ENCODE data around the gene CLDN20.

Gene CLDN20

GRCh38 chr6:155278319-155279049 lies 14.7 kb downstream of the CLDN20 start:
- H3K27me3 ChIP-seq (ENCODE audit: control insufficient read depth, insufficient read depth, low read length) = no peaks in the 10 kb centered on the region
- H3K4me1 ChIP-seq (ENCODE audit: control insufficient read depth, insufficient read depth, low read length) = no peaks in the 10 kb centered on the region
- H3K36me3 ChIP-seq (ENCODE audit: control insufficient read depth, insufficient read depth, low read length) = 0 out of 2 replicates have a peak, but pooled peaks cover 3% of the 10 kb centered on the region
- no peaks in the 10 kb centered on the region for H3K9me3 ChIP-seq (ENCODE audit: control insufficient read depth, insufficient read depth, low read length)
- no peak overlapping the region for H3K4me3 ChIP-seq (ENCODE audit: low read length)
- no peak overlapping the region for H3K27ac ChIP-seq (ENCODE audit: low read length)
- WGBS (ENCODE audit: insufficient coverage, insufficient read length) = no CpG with 5 or more reads among the region's 5 CpGs
- no peak for DNase-seq (ENCODE audit: low read depth, low spot score)

GRCh38 chr6:155284775-155285174 lies 21.0 kb downstream of the CLDN20 start:
- no peak overlapping the region for H3K4me3 ChIP-seq (ENCODE audit: low read length)
- H3K27ac ChIP-seq (ENCODE audit: low read length) = no peak overlapping the region
- H3K4me1 ChIP-seq (ENCODE audit: control insufficient read depth, insufficient read depth, low read length) = no peaks in the 10 kb centered on the region
- H3K27me3 ChIP-seq (ENCODE audit: control insufficient read depth, insufficient read depth, low read length) = no peaks in the 10 kb centered on the region
- no peaks in the 10 kb centered on the region for H3K36me3 ChIP-seq (ENCODE audit: control insufficient read depth, insufficient read depth, low read length)
- H3K9me3 ChIP-seq (ENCODE audit: control insufficient read depth, insufficient read depth, low read length) = no peaks in the 10 kb centered on the region
- DNase-seq (ENCODE audit: low read depth, low spot score) = no peak
- no CpG with 5 or more reads among the region's 4 CpGs for WGBS (ENCODE audit: insufficient coverage, insufficient read length)

- Histone ChIP-seq H3K4me3 (ENCODE audit: low read length) (no peak overlapping the region), H3K4me1 (ENCODE audit: control insufficient read depth, insufficient read depth, low read length) (no peaks in the 10 kb centered on the region), H3K27me3 (ENCODE audit: control insufficient read depth, insufficient read depth, low read length) (no peaks in the 10 kb centered on the region), H3K36me3 (ENCODE audit: control insufficient read depth, insufficient read depth, low read length) (peaks cover 5% of the 10 kb centered on the region; the same call in 1 of the 2 replicates), H3K27ac (ENCODE audit: low read length) (no peak overlapping the region), H3K9me3 (ENCODE audit: control insufficient read depth, insufficient read depth, low read length) (no peaks in the 10 kb centered on the region)
- WGBS (ENCODE audit: insufficient coverage, insufficient read length) = no CpG with 5 or more reads among the region's 2 CpGs
- no peak for DNase-seq (ENCODE audit: low read depth, low spot score)
These were observed 23.9 kb downstream of the CLDN20 start for GRCh38 chr6:155287762-155288161.

- Histone ChIP-seq H3K36me3 (ENCODE audit: control insufficient read depth, insufficient read depth, low read length) (peaks cover 5% of the 10 kb centered on the region), H3K27ac (ENCODE audit: low read length) (no peak overlapping the region), H3K27me3 (ENCODE audit: control insufficient read depth, insufficient read depth, low read length) (no peaks in the 10 kb centered on the region), H3K4me3 (ENCODE audit: low read length) (no peak overlapping the region), H3K9me3 (ENCODE audit: control insufficient read depth, insufficient read depth, low read length) (no peaks in the 10 kb centered on the region), H3K4me1 (ENCODE audit: control insufficient read depth, insufficient read depth, low read length) (no peaks in the 10 kb centered on the region)
- no peak for DNase-seq (ENCODE audit: low read depth, low spot score)
- WGBS (ENCODE audit: insufficient coverage, insufficient read length) = no CpG with 5 or more reads among the region's 5 CpGs
These were observed 26.7 kb downstream of the CLDN20 start for GRCh38 chr6:155290491-155290890.

GRCh38 chr6:155291291-155291690 lies 27.5 kb downstream of the CLDN20 start:
- peaks cover 5% of the 10 kb centered on the region for H3K36me3 ChIP-seq (ENCODE audit: control insufficient read depth, insufficient read depth, low read length)
- H3K27ac ChIP-seq (ENCODE audit: low read length) = no peak overlapping the region
- H3K27me3 ChIP-seq (ENCODE audit: control insufficient read depth, insufficient read depth, low read length) = no peaks in the 10 kb centered on the region
- H3K4me3 ChIP-seq (ENCODE audit: low read length) = no peak overlapping the region
- DNase-seq (ENCODE audit: low read depth, low spot score) = no peak
- H3K9me3 ChIP-seq (ENCODE audit: control insufficient read depth, insufficient read depth, low read length) = no peaks in the 10 kb centered on the region
- no peaks in the 10 kb centered on the region for H3K4me1 ChIP-seq (ENCODE audit: control insufficient read depth, insufficient read depth, low read length)
- no CpG with 5 or more reads among the region's 3 CpGs for WGBS (ENCODE audit: insufficient coverage, insufficient read length)

GRCh38 chr6:155292711-155293110 lies 28.9 kb downstream of the CLDN20 start:
- Histone ChIP-seq H3K27ac (ENCODE audit: low read length) (no peak overlapping the region), H3K27me3 (ENCODE audit: control insufficient read depth, insufficient read depth, low read length) (no peaks in the 10 kb centered on the region), H3K4me3 (ENCODE audit: low read length) (no peak overlapping the region), H3K9me3 (ENCODE audit: control insufficient read depth, insufficient read depth, low read length) (no peaks in the 10 kb centered on the region), H3K4me1 (ENCODE audit: control insufficient read depth, insufficient read depth, low read length) (no peaks in the 10 kb centered on the region), H3K36me3 (ENCODE audit: control insufficient read depth, insufficient read depth, low read length) (peaks cover 9% of the 10 kb centered on the region)
- no CpG with 5 or more reads among the region's 5 CpGs for whole genome bisulfite sequencing (ENCODE audit: insufficient coverage, insufficient read length)
- no peak for DNase-seq (ENCODE audit: low read depth, low spot score)

GRCh38 chr6:155297669-155298068 lies 33.9 kb downstream of the CLDN20 start:
- H3K9me3 ChIP-seq (ENCODE audit: control insufficient read depth, insufficient read depth, low read length) = no peaks in the 10 kb centered on the region
- H3K27me3 ChIP-seq (ENCODE audit: control insufficient read depth, insufficient read depth, low read length) = no peaks in the 10 kb centered on the region
- H3K36me3 ChIP-seq (ENCODE audit: control insufficient read depth, insufficient read depth, low read length) = peaks cover 4% of the 10 kb centered on the region; the same call in 1 of the 2 replicates
- H3K27ac ChIP-seq (ENCODE audit: low read length) = no peak overlapping the region
- no peak overlapping the region for H3K4me3 ChIP-seq (ENCODE audit: low read length)
- no CpG with 5 or more reads among the region's 3 CpGs for WGBS (ENCODE audit: insufficient coverage, insufficient read length)
- DNase-seq (ENCODE audit: low read depth, low spot score) = no peak
- no peaks in the 10 kb centered on the region for H3K4me1 ChIP-seq (ENCODE audit: control insufficient read depth, insufficient read depth, low read length)

GRCh38 chr6:155301867-155302266 lies 38.1 kb downstream of the CLDN20 start:
- no peak for DNase-seq (ENCODE audit: low read depth, low spot score)
- no CpG with 5 or more reads among the region's 2 CpGs for WGBS (ENCODE audit: insufficient coverage, insufficient read length)

GRCh38 chr6:155303361-155303870 lies 39.6 kb downstream of the CLDN20 start:
- WGBS (ENCODE audit: insufficient coverage, insufficient read length) = no CpG with 5 or more reads among the region's 4 CpGs
- H3K4me3 ChIP-seq (ENCODE audit: low read length) = no peak overlapping the region

More at GRCh38 chr6:155301867-155302266, 38.1 kb downstream of the CLDN20 start:
- Histone ChIP-seq H3K4me3 (ENCODE audit: low read length) (no peak overlapping the region), H3K4me1 (ENCODE audit: control insufficient read depth, insufficient read depth, low read length) (no peaks in the 10 kb centered on the region), H3K27ac (ENCODE audit: low read length) (no peak overlapping the region), H3K9me3 (ENCODE audit: control insufficient read depth, insufficient read depth, low read length) (no peaks in the 10 kb centered on the region), H3K27me3 (ENCODE audit: control insufficient read depth, insufficient read depth, low read length) (no peaks in the 10 kb centered on the region), H3K36me3 (ENCODE audit: control insufficient read depth, insufficient read depth, low read length) (peaks cover 2% of the 10 kb centered on the region; the same call in 1 of the 2 replicates)

GRCh38 chr6:155306958-155307357 lies 43.1 kb downstream of the CLDN20 start:
- Histone ChIP-seq H3K4me3 (ENCODE audit: low read length) (no peak overlapping the region), H3K36me3 (ENCODE audit: control insufficient read depth, insufficient read depth, low read length) (peaks cover 6% of the 10 kb centered on the region; the same call in 1 of the 2 replicates), H3K4me1 (ENCODE audit: control insufficient read depth, insufficient read depth, low read length) (no peaks in the 10 kb centered on the region), H3K27me3 (ENCODE audit: control insufficient read depth, insufficient read depth, low read length) (no peaks in the 10 kb centered on the region), H3K27ac (ENCODE audit: low read length) (no peak overlapping the region), H3K9me3 (ENCODE audit: control insufficient read depth, insufficient read depth, low read length) (no peaks in the 10 kb centered on the region)
- no peak for DNase-seq (ENCODE audit: low read depth, low spot score)
- WGBS (ENCODE audit: insufficient coverage, insufficient read length) = no CpG with 5 or more reads among the region's 2 CpGs

More at GRCh38 chr6:155303361-155303870, 39.6 kb downstream of the CLDN20 start:
- peaks cover 2% of the 10 kb centered on the region; the same call in 1 of the 2 replicates for H3K36me3 ChIP-seq (ENCODE audit: control insufficient read depth, insufficient read depth, low read length)
- H3K27me3 ChIP-seq (ENCODE audit: control insufficient read depth, insufficient read depth, low read length) = no peaks in the 10 kb centered on the region
- no peaks in the 10 kb centered on the region for H3K9me3 ChIP-seq (ENCODE audit: control insufficient read depth, insufficient read depth, low read length)
- DNase-seq (ENCODE audit: low read depth, low spot score) = no peak
- no peak overlapping the region for H3K27ac ChIP-seq (ENCODE audit: low read length)
- H3K4me1 ChIP-seq (ENCODE audit: control insufficient read depth, insufficient read depth, low read length) = no peaks in the 10 kb centered on the region
